ENCODE data around the gene DAW1. TPM values are rescaled to one million over a fixed set of nuclear protein-coding genes. Genes with fewer than 3 reads are reported as not detected.

Gene DAW1
- total RNA-seq, 4 donors from 2014 or later: 0.30 to 0.59 TPM; not detected in 2

DNA sequence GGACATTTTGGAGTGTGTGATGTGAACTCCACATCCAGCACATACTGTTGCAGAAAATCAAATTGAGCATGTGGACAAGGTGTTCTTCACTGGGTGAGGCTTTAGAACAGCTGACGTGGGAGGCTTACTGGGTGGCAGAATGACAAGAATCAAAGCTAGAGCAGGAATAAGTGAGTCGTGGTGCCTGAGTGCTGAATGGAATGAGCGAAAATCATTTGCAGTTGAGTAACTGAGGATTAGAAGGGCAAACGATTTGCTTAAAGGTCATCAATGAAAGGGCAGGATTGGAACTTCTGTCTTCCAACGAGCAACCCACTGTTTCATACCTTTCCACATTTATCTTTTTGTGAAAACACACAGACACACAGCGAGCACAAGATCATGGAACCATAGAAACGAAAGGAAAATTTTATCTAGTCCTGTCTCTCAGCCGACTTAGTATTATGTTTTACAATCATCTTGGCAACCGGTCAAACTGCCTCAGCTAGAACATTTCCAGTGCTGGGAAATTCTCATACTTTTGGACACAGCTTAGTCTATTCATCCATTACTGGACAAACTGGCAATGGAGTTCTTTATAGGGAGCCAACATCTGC lies 7.2 kb upstream of the DAW1 start:
- peak in 1 of 2 donors; percentile 68 for DNase-seq (ENCODE audit: low spot score in 2 of 2)
- 44 to 50% methylated on average over 9 of the region's 9 CpGs for WGBS, 2 donors
- no peak for TF ChIP-seq POLR2A (IDR thresholded peaks at IDR 0.05)
- TF ChIP-seq, protein P1, sequence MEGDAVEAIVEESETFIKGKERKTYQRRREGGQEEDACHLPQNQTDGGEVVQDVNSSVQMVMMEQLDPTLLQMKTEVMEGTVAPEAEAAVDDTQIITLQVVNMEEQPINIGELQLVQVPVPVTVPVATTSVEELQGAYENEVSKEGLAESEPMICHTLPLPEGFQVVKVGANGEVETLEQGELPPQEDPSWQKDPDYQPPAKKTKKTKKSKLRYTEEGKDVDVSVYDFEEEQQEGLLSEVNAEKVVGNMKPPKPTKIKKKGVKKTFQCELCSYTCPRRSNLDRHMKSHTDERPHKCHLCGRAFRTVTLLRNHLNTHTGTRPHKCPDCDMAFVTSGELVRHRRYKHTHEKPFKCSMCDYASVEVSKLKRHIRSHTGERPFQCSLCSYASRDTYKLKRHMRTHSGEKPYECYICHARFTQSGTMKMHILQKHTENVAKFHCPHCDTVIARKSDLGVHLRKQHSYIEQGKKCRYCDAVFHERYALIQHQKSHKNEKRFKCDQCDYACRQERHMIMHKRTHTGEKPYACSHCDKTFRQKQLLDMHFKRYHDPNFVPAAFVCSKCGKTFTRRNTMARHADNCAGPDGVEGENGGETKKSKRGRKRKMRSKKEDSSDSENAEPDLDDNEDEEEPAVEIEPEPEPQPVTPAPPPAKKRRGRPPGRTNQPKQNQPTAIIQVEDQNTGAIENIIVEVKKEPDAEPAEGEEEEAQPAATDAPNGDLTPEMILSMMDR (IDR thresholded peaks at IDR 0.05): no peak
- TF ChIP-seq EP300 (IDR thresholded peaks at IDR 0.05): peak in 1 of 2 donors; percentile 82
- H3K9me3 ChIP-seq: no peaks in the 10 kb centered on the region
- H3K36me3 ChIP-seq: no peaks in the 10 kb centered on the region
- H3K27ac ChIP-seq: peak overlapping the region in 2 of 4 donors; percentile 68 to 74
- peaks cover 0 to 46% (median 1%) of the 10 kb centered on the region in 4 donors for H3K4me1 ChIP-seq
- H3K27me3 ChIP-seq: no peaks in the 10 kb centered on the region
- peak overlapping the region in 1 of 4 donors; percentile 9 for H3K4me3 ChIP-seq

DNA sequence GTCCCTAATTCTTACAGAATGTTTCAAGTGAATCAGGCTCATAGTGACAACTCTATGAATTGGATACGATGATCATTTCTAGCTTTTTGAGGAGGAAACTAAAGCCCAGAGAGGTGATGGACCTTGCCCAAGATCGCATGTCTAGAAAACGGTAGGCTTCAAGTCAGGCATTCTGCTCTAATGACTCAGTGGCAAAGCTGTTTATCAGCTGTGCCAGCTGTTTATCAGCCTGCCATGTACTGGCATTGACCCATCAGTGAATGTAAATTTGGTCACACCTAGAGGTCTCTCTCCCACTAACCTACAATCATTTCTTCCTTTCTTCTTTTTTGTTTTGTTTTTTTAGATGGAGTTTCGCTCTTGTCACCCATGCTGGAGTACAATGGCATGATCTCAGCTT lies 6.1 kb upstream of the DAW1 start:
- Histone ChIP-seq H3K27ac (peak overlapping the region in 1 of 4 donors; percentile 74), H3K27me3 (no peaks in the 10 kb centered on the region)
- 90% methylated on average over 4 of the region's 4 CpGs for WGBS, 2 donors

DNA sequence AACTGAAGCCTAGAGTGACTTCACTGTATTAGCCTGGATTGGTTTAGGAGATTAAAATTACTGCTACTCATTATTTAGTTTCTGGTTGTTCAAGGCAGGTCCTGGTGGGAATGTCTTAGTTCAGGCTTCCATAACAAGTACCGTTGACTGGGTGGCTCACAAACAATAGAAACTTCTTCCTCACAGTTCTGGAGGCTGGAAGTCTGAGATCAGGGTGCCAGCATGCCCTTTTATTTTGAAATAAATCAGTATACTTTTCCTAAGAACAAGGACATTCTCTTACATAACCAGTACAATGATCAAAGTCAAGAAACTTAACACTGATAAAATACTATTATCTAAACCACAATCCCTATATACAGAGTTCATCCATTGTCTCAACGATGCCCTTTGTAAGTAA lies 4.0 kb upstream of the DAW1 start:
- Histone ChIP-seq H3K4me3 (no peak overlapping the region), H3K9me3 (no peaks in the 10 kb centered on the region), H3K36me3 (no peaks in the 10 kb centered on the region), H3K27me3 (peaks cover 0 to 10% of the 10 kb centered on the region in 2 donors), H3K27ac (no peak overlapping the region), H3K4me1 (peaks cover 0 to 36% (median 4%) of the 10 kb centered on the region in 4 donors)
- 61 to 67% methylated on average over 2 of the region's 2 CpGs for WGBS, 2 donors
- TF ChIP-seq, protein P1 (IDR thresholded peaks at IDR 0.05): no peak
- no peak for TF ChIP-seq EP300 (IDR thresholded peaks at IDR 0.05)
- TF ChIP-seq POLR2A (IDR thresholded peaks at IDR 0.05): no peak
- no peak for DNase-seq (ENCODE audit: low spot score in 2 of 2)

More for the DNA sequence above, 6.1 kb upstream of the DAW1 start:
- TF ChIP-seq POLR2A (IDR thresholded peaks at IDR 0.05): no peak
- TF ChIP-seq, protein P1 (IDR thresholded peaks at IDR 0.05): no peak
- no peak for TF ChIP-seq EP300 (IDR thresholded peaks at IDR 0.05)
- Histone ChIP-seq H3K9me3 (no peaks in the 10 kb centered on the region), H3K4me1 (peaks cover 0 to 42% (median 1%) of the 10 kb centered on the region in 4 donors), H3K4me3 (no peak overlapping the region), H3K36me3 (no peaks in the 10 kb centered on the region)
- no peak for DNase-seq (ENCODE audit: low spot score in 2 of 2)

DNA sequence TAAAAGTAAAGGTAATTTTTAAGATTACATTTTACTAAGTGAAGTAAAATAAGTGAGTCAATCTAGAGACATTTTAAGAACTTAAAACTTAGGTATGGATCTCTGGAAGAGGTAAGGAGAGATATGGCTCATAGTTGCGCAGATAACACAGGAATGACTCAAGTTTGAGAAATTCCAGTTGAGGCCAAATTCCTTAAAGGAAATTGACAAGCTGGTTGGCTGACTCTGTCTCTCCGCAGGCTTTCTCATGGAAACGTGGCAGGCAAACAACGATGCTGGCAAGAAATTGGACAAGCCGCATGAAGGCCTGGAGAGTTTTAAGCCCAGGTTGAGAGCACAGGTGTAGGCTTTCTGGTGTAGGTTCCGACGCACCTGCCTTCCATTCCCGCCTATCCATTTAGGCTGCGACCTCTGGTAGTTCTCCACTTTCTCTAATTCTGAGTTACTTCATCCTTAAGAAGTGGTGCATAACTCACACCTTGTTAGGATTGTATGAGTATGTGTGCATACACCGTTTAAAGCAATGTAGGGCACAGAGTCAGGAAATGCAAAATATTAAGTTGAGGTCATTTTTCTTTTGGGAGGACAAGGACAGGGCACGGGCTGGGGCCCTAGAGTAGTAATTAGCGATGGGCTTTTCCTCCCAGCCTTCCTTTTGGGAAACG lies 589 bp upstream of the DAW1 start:
- no peak for DNase-seq (ENCODE audit: low spot score in 2 of 2)
- H3K4me3 ChIP-seq: peak overlapping the region in 3 of 4 donors; percentile 26 to 45 (median 43)
- peaks cover 0 to 10% of the 10 kb centered on the region in 2 donors for H3K27me3 ChIP-seq
- H3K9me3 ChIP-seq: no peaks in the 10 kb centered on the region
- WGBS, 2 donors: 68 to 69% methylated on average over 13 of the region's 13 CpGs
- TF ChIP-seq POLR2A (IDR thresholded peaks at IDR 0.05) (no peak), EP300 (IDR thresholded peaks at IDR 0.05) (no peak)
- TF ChIP-seq, protein P1 (IDR thresholded peaks at IDR 0.05): no peak
- H3K27ac ChIP-seq: no peak overlapping the region
- no peaks in the 10 kb centered on the region for H3K36me3 ChIP-seq
- peaks cover 0 to 8% (median 4%) of the 10 kb centered on the region in 4 donors for H3K4me1 ChIP-seq

DNA sequence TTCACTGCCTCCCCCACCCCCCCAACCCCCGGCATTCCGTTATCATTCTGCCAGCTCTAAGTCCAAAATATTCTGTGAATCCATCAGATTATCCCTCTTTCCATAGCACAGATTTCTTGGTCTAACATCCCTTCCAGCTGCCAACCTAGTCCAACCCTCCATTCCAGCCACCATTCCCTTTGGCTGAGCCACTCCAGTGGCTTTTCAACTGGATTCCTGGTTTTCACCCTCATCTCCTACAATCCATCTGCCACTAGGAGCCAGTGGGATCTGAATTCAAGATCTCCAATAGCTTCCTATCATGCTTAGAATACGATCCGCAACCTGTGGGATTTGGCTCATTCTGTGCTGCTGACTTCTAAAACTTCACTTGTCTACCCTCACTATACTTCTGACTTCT lies 1.2 kb downstream of the DAW1 start:
- no peak for TF ChIP-seq POLR2A (IDR thresholded peaks at IDR 0.05)
- TF ChIP-seq, protein P1 (IDR thresholded peaks at IDR 0.05): no peak
- no peak for TF ChIP-seq EP300 (IDR thresholded peaks at IDR 0.05)
- WGBS, 2 donors: 93 to 94% methylated on average over 4 of the region's 4 CpGs
- H3K27me3 ChIP-seq: peaks cover 0 to 10% of the 10 kb centered on the region in 2 donors
- peaks cover 0 to 22% (median 7%) of the 10 kb centered on the region in 4 donors for H3K4me1 ChIP-seq
- H3K4me3 ChIP-seq: no peak overlapping the region
- no peaks in the 10 kb centered on the region for H3K9me3 ChIP-seq
- H3K36me3 ChIP-seq: no peaks in the 10 kb centered on the region
- H3K27ac ChIP-seq: no peak overlapping the region
- no peak for DNase-seq (ENCODE audit: low spot score in 2 of 2)

All from tibial nerve (tissue), 4 donors.